ENCODE data around the gene MAP1B.

MAP1B gene

GRCh38 chr5:72157625-72157962, 50.3 kb downstream of the MAP1B start:
- no peak for TF ChIP-seq CTCF (conservative IDR thresholded peaks at IDR 0.05; ENCODE audit: low read length)
- peak; percentile 39 for DNase-seq (ENCODE audit: low read depth)
- H3K4me3 ChIP-seq (ENCODE audit: low read length): no peak overlapping the region

DNA sequence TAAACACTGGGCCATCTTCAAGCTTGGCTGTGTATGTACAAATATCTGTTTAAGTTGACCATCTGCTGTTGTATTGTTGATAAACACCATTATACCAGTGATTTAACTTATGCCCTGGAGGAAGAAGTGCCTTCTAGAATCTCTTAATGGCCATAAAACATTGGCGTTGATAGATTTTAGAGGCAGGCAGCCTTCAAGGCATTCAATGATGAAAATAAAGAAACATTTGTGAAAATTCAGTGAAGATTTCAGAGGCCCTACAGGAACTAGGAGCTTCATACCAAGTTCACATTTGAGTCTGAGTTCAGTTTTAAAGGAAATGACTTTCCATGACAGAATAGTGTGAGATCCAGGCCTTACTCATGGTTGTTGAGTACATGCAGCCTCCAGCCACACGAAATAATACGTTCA, 52.2 kb downstream of the MAP1B start:
- no peak for TF ChIP-seq CTCF (conservative IDR thresholded peaks at IDR 0.05; ENCODE audit: low read length)
- peak; percentile 44 for DNase-seq (ENCODE audit: low read depth)

GRCh38 chr5:72160329-72160728, 53.1 kb downstream of the MAP1B start:
- TF ChIP-seq CTCF (conservative IDR thresholded peaks at IDR 0.05; ENCODE audit: low read length): no peak
- no peak overlapping the region for H3K4me3 ChIP-seq (ENCODE audit: low read length)
- DNase-seq (ENCODE audit: low read depth): peak; percentile 70

More for the DNA sequence above, 52.2 kb downstream of the MAP1B start:
- no peak overlapping the region for H3K4me3 ChIP-seq (ENCODE audit: low read length)

- peak; percentile 58 for DNase-seq (ENCODE audit: low read depth)
- no peak for TF ChIP-seq CTCF (conservative IDR thresholded peaks at IDR 0.05; ENCODE audit: low read length)
- no peak overlapping the region for H3K4me3 ChIP-seq (ENCODE audit: low read length)
Observed at GRCh38 chr5:72160959-72161358, 53.7 kb downstream of the MAP1B start.

DNA sequence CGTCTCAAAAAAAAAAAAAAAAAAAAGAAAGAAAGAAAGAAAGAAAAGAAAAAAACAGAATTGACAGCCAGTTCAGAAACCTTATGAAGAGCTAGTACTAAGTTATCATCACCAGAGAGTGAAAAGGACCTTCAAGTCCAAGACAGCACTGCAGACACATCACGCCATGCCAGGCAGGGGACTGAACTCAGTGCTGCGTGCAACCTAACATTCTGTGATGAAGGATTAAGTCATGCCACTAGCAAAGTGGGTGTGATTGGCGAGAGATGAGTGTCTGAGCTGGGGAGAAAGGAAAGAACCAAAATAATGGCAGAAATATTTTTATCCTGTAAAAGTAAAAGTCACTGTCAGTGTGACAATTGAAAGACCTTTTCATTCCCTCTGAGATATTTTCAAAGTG, 54.7 kb downstream of the MAP1B start:
- TF ChIP-seq CTCF (conservative IDR thresholded peaks at IDR 0.05; ENCODE audit: low read length): no peak

DNA sequence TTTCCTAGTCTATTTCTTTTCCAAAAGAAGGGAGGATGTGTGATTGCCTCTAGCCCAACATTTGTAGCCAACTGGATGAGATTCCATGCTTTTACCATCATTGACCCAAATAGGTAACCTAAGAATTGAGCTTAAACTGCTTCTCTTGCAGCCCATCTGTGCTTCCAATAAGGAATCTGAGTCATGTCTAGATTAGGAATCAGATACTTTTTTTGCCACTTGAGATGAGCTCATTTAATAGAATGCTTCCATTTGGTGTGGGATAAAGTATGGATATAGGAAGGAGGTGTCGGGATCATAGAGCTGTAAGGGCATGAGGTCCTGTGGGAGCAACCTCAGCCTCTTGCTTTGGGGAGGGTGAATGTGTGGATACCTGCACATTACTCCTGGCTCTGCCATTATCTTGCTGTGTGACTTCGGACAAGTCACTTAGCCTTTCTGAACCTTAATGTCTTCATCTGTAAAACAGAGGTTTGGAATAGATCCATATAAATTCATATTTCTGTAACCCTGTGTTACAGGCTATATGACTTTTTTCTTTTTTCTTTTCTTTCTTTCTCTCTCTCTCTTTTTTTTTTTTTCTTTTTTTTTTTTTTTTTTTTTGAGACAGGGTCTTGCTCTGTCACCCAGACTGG, 56.2 kb downstream of the MAP1B start:
- H3K4me3 ChIP-seq (ENCODE audit: low read length): no peak overlapping the region
- DNase-seq (ENCODE audit: low read depth): no peak
- TF ChIP-seq CTCF (conservative IDR thresholded peaks at IDR 0.05; ENCODE audit: low read length): no peak

More for the DNA sequence above, 54.7 kb downstream of the MAP1B start:
- DNase-seq (ENCODE audit: low read depth): no peak
- H3K4me3 ChIP-seq (ENCODE audit: low read length): no peak overlapping the region

DNA sequence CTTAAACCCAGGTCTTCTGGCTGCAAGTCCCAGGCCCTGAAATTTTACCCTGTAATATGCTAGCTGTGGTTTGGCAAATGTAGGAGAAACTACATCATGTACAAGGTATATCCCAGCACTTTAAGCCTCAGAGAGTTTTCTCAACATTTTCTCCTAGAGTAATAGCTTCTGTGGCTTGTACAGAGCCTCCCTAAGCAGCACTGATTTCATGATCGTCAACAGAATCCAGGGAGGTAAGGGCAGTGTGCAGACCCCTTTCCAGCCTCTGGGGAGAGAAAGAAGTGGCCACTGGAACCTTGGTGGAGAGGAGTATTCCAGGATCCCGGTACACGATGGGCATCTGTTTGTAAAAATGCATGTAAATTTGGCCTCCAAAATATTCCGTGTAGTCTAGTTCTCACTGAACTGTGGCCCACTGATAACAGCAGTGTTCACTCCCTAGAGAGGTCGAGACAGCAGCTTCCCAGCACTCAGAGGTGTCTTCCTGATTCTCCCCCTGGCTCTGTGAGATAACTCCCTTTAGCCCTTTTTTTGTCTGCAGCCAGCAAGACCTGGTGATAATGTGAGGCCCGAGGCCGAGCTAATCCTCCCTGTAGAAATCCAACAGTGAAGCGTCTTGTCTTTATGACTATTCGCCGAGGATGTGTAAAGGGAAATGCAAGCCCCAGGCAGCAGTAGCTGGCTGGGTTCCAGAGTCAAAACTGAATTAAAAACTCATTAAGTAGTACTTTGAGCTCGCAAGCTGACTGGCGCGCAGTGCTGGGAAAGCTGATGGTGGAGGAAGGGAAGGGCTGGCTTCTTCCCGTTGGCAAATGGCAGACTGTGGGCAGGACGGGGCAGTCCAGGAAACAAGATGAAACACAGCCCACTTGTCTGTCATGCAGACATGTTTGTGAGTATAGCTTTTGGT, 59.0 kb downstream of the MAP1B start:
- DNase-seq (ENCODE audit: low read depth): peak; percentile 67
- no peak for TF ChIP-seq CTCF (conservative IDR thresholded peaks at IDR 0.05; ENCODE audit: low read length)
- H3K4me3 ChIP-seq (ENCODE audit: low read length): no peak overlapping the region
